22Rv1 (cell line): ENCODE measurements around the gene HIPK2.

Experiments used
- ZFX ChIP-seq: fragments of 450-650 bp; IDR thresholded peaks from 2 replicates; pipeline ENCODE4 v1.6.1; 2017; ENCODE audit warnings: antibody characterized with exemption, borderline replicate concordance
- TF ChIP-seq, protein P1 (sequence below): fragments of 450-650 bp; IDR thresholded peaks from 2 replicates; pipeline ENCODE4 v1.5.1; 2017; ENCODE audit warnings: mild to moderate bottlenecking

DNA sequence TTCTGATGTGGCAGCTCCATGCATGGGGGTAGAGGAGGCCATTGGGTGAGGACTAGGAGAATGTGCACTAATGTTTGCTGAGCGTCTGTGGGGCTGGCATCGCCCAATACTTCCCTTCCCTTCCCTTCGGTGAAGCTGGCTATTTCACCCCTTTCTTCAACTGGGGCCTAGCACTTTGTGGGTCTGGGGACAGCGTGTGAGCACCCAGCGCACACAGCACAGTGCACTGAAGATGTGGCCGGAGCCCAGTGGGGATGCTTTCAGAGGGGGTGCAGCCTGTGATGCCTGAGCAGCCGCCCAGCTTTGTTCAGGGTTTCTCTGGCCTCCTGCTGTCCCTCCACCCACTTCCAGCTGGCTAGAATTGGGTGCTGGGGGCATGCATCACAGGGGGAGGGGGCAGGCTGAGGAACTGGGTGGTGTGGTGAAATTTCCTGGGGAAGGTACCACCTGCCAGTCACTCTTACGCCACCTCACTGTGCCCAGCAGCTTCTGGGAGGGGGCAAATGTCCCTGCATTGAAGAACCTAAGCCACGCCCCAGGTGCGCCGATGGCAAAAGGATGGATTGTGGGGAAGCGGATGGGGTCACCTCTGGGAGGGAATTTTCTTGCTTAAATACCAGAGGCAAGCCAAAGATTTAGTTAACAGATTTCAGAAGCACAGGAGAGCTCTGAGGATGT lies 208.8 kb downstream of the HIPK2 start:
- TF ChIP-seq, protein P1, sequence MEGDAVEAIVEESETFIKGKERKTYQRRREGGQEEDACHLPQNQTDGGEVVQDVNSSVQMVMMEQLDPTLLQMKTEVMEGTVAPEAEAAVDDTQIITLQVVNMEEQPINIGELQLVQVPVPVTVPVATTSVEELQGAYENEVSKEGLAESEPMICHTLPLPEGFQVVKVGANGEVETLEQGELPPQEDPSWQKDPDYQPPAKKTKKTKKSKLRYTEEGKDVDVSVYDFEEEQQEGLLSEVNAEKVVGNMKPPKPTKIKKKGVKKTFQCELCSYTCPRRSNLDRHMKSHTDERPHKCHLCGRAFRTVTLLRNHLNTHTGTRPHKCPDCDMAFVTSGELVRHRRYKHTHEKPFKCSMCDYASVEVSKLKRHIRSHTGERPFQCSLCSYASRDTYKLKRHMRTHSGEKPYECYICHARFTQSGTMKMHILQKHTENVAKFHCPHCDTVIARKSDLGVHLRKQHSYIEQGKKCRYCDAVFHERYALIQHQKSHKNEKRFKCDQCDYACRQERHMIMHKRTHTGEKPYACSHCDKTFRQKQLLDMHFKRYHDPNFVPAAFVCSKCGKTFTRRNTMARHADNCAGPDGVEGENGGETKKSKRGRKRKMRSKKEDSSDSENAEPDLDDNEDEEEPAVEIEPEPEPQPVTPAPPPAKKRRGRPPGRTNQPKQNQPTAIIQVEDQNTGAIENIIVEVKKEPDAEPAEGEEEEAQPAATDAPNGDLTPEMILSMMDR: no peak
- no peak for TF ChIP-seq ZFX
